Muscle of arm (tissue), 12 donors: Measurements from ENCODE around the gene KRTAP21-2. TPM values are rescaled to one million over a fixed set of nuclear protein-coding genes. Genes with fewer than 3 reads are reported as not detected.

Source experiments
- polyA plus RNA-seq, 12 donors: library from polyadenylated mRNA; unstranded; fragments of 120-200 nt; gene quantifications; one replicate each; pipeline ENCODE4 v1.2.1, GENCODE V29; 2013; ENCODE audit not compliant: insufficient read length in 12 of 12

Gene KRTAP21-2
- polyA plus RNA-seq, 12 donors: not detected

Other genes with a start within 250 kb of the KRTAP21-2 start
- not detected for gene KRTAP19-5, start 245.1 kb downstream of the KRTAP21-2 start, polyA plus RNA-seq
- not detected for gene KRTAP19-6, start 205.4 kb downstream of the KRTAP21-2 start, polyA plus RNA-seq
- not detected for gene KRTAP19-7, start 185.9 kb downstream of the KRTAP21-2 start, polyA plus RNA-seq
- gene KRTAP22-2, start 156.9 kb downstream of the KRTAP21-2 start, polyA plus RNA-seq: not detected
- gene KRTAP6-3, start 154.8 kb downstream of the KRTAP21-2 start, polyA plus RNA-seq: not detected
- not detected for gene KRTAP6-2, start 148.4 kb downstream of the KRTAP21-2 start, polyA plus RNA-seq
- gene KRTAP22-1, start 146.2 kb downstream of the KRTAP21-2 start, polyA plus RNA-seq: not detected
- not detected for gene KRTAP6-1, start 133.3 kb downstream of the KRTAP21-2 start, polyA plus RNA-seq
- gene KRTAP20-1, start 130.8 kb downstream of the KRTAP21-2 start, polyA plus RNA-seq: not detected
- gene KRTAP20-4, start 126.6 kb downstream of the KRTAP21-2 start, polyA plus RNA-seq: not detected
- not detected for gene KRTAP20-2, start 112.1 kb downstream of the KRTAP21-2 start, polyA plus RNA-seq
- gene KRTAP20-3, start 104.4 kb downstream of the KRTAP21-2 start, polyA plus RNA-seq: not detected
- not detected for gene KRTAP21-3, start 28.5 kb downstream of the KRTAP21-2 start, polyA plus RNA-seq
- gene KRTAP21-1, start 8.2 kb upstream of the KRTAP21-2 start, polyA plus RNA-seq: not detected
- not detected for gene KRTAP8-1, start 66.0 kb upstream of the KRTAP21-2 start, polyA plus RNA-seq
- gene KRTAP7-1, start 82.5 kb upstream of the KRTAP21-2 start, polyA plus RNA-seq: not detected
- not detected for gene KRTAP11-1, start 134.3 kb upstream of the KRTAP21-2 start, polyA plus RNA-seq